Measurements from ENCODE around the gene DPP6.

Gene DPP6

GRCh38 chr7:154324196-154324595 lies 272.0 kb downstream of the DPP6 start:
- no peak overlapping the region for H3K4me3 ChIP-seq (ENCODE audit: low read depth, low read length)
- TF ChIP-seq CTCF (IDR thresholded peaks at IDR 0.05), result no peak
- H3K27me3 ChIP-seq (ENCODE audit: control insufficient read depth, insufficient read depth, low read length), result peaks cover 4% of the 10 kb centered on the region
- H3K9ac ChIP-seq, result no peak overlapping the region
- no peaks in the 10 kb centered on the region for H3K36me3 ChIP-seq (ENCODE audit: control insufficient read depth, insufficient read depth, low read length)
- H3K79me2 ChIP-seq, result no peaks in the 10 kb centered on the region
- H3K4me2 ChIP-seq (ENCODE audit: low read length), result no peak overlapping the region
- no peaks in the 10 kb centered on the region for H3K9me3 ChIP-seq (ENCODE audit: control insufficient read depth, low read length)
- no peak overlapping the region for H3K27ac ChIP-seq
- no peaks in the 10 kb centered on the region for H3K4me1 ChIP-seq
- no peak overlapping the region for H2AFZ ChIP-seq

GRCh38 chr7:154326421-154326820 lies 274.2 kb downstream of the DPP6 start:
- Histone ChIP-seq H3K4me2 (ENCODE audit: low read length) (no peak overlapping the region), H2AFZ (no peak overlapping the region), H3K36me3 (ENCODE audit: control insufficient read depth, insufficient read depth, low read length) (no peaks in the 10 kb centered on the region), H3K27me3 (ENCODE audit: control insufficient read depth, insufficient read depth, low read length) (peaks cover 4% of the 10 kb centered on the region), H3K27ac (no peak overlapping the region), H3K9ac (no peak overlapping the region), H3K9me3 (ENCODE audit: control insufficient read depth, low read length) (no peaks in the 10 kb centered on the region), H3K79me2 (no peaks in the 10 kb centered on the region), H3K4me3 (ENCODE audit: low read depth, low read length) (no peak overlapping the region), H3K4me1 (no peaks in the 10 kb centered on the region)
- no peak for TF ChIP-seq CTCF (IDR thresholded peaks at IDR 0.05)

GRCh38 chr7:154330318-154330717 lies 278.1 kb downstream of the DPP6 start:
- Histone ChIP-seq H3K4me1 (no peaks in the 10 kb centered on the region), H3K27ac (no peak overlapping the region), H3K79me2 (no peaks in the 10 kb centered on the region), H3K27me3 (ENCODE audit: control insufficient read depth, insufficient read depth, low read length) (no peaks in the 10 kb centered on the region), H3K4me3 (ENCODE audit: low read depth, low read length) (no peak overlapping the region), H3K4me2 (ENCODE audit: low read length) (no peak overlapping the region), H2AFZ (no peak overlapping the region), H3K9me3 (ENCODE audit: control insufficient read depth, low read length) (no peaks in the 10 kb centered on the region), H3K36me3 (ENCODE audit: control insufficient read depth, insufficient read depth, low read length) (no peaks in the 10 kb centered on the region), H3K9ac (no peak overlapping the region)
- no peak for TF ChIP-seq CTCF (IDR thresholded peaks at IDR 0.05)

- H3K4me1 ChIP-seq, result no peaks in the 10 kb centered on the region
- H3K4me2 ChIP-seq (ENCODE audit: low read length), result no peak overlapping the region
- TF ChIP-seq CTCF (IDR thresholded peaks at IDR 0.05), result no peak
- H3K4me3 ChIP-seq (ENCODE audit: low read depth, low read length), result no peak overlapping the region
- H3K27ac ChIP-seq, result no peak overlapping the region
- no peaks in the 10 kb centered on the region for H3K79me2 ChIP-seq
- H3K9me3 ChIP-seq (ENCODE audit: control insufficient read depth, low read length), result no peaks in the 10 kb centered on the region
- H2AFZ ChIP-seq, result no peak overlapping the region
- no peaks in the 10 kb centered on the region for H3K27me3 ChIP-seq (ENCODE audit: control insufficient read depth, insufficient read depth, low read length)
- H3K36me3 ChIP-seq (ENCODE audit: control insufficient read depth, insufficient read depth, low read length), result no peaks in the 10 kb centered on the region
- H3K9ac ChIP-seq, result no peak overlapping the region
These were observed 280.8 kb downstream of the DPP6 start for GRCh38 chr7:154332811-154333580.

- no peak for TF ChIP-seq CTCF (IDR thresholded peaks at IDR 0.05)
- Histone ChIP-seq H3K36me3 (ENCODE audit: control insufficient read depth, insufficient read depth, low read length) (no peaks in the 10 kb centered on the region), H3K4me2 (ENCODE audit: low read length) (no peak overlapping the region), H3K79me2 (no peaks in the 10 kb centered on the region), H3K27ac (no peak overlapping the region), H3K9me3 (ENCODE audit: control insufficient read depth, low read length) (no peaks in the 10 kb centered on the region), H3K4me3 (ENCODE audit: low read depth, low read length) (no peak overlapping the region), H3K4me1 (no peaks in the 10 kb centered on the region), H2AFZ (no peak overlapping the region), H3K9ac (no peak overlapping the region), H3K27me3 (ENCODE audit: control insufficient read depth, insufficient read depth, low read length) (no peaks in the 10 kb centered on the region)
These were observed 284.1 kb downstream of the DPP6 start for GRCh38 chr7:154336295-154336694.
